Rectal smooth muscle tissue (tissue), 1 donor: ENCODE results near the gene DIP2B.

Experiments used
- H3K27ac ChIP-seq: one replicate; pipeline ENCODE4 v1.7.0; 2013; ENCODE audit warnings: low read depth, low read length, inconsistent platforms
- H3K27me3 ChIP-seq: one replicate; pipeline ENCODE4 v1.7.0; 2013; ENCODE audit warnings: low read length; ENCODE audit not compliant: control insufficient read depth, insufficient read depth
- H3K36me3 ChIP-seq: one replicate; pipeline ENCODE4 v1.7.0; 2013; ENCODE audit warnings: low read length; ENCODE audit not compliant: control insufficient read depth, insufficient read depth
- H3K4me1 ChIP-seq: one replicate; pipeline ENCODE4 v1.7.0; 2013; ENCODE audit warnings: low read length; ENCODE audit not compliant: control insufficient read depth, insufficient read depth
- H3K4me3 ChIP-seq: one replicate; pipeline ENCODE4 v1.7.0; 2013; ENCODE audit warnings: low read length
- H3K9ac ChIP-seq: one replicate; pipeline ENCODE4 v1.7.0; 2013; ENCODE audit warnings: low read length

DIP2B gene

DNA sequence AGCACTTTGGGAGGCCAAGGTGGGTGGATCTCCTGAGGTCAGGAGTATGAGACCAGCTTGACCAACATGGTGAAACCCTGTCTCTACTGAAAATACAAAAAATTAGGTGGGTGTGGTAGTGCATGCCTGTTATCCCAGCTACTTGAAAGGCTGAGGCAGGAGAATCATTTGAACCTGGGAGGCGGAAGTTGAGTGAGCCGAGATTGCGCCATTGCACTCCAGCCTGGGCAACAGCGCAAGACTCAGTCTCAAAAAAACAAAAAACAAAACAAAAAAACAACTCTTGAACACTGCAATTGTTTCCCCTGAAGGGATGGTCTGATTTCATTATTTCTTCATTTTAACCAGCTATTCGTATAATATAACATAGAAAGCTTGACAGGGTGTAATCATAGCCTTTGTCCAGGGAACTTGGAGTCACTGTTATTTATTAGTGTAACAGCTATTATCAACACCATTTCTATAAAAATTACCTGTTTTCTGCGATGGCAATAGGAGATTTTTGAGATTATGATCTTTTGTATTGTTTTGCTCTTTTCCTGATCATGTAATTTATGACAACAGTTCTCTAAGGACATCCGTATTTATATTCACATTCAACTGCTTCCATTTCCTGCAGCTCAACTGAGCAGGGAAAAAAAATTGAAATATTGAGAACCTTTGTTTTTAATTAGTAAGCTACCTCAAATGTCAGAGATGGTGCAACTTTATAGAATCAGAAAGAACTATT lies 94.7 kb downstream of the DIP2B start:
- Histone ChIP-seq H3K4me1 (peaks cover 3% of the 10 kb centered on the region), H3K9ac (no peak overlapping the region), H3K27ac (no peak overlapping the region), H3K4me3 (no peak overlapping the region), H3K27me3 (no peaks in the 10 kb centered on the region), H3K36me3 (no peaks in the 10 kb centered on the region)

DNA sequence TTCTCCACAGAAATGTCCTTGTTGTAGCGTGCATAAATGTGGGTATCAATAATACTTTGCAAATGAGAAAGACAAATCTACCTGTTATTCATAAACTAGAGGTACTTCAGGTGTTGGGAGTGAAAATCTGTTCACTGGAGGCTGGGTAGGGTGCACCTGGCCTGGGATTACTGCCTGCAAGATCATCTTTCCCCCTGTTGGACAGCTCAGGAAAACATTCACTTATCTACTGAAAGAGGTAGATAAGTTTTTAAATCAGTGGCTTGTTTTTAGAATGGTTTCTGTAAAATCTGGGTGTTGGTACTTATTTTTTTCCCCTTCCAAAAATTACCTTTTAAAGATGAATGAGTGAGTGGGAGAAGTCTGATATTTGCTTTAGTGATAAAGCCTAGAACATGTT lies 95.6 kb downstream of the DIP2B start:
- Histone ChIP-seq H3K4me3 (no peak overlapping the region), H3K4me1 (peaks cover 3% of the 10 kb centered on the region), H3K27ac (no peak overlapping the region), H3K27me3 (no peaks in the 10 kb centered on the region), H3K36me3 (no peaks in the 10 kb centered on the region), H3K9ac (no peak overlapping the region)

DNA sequence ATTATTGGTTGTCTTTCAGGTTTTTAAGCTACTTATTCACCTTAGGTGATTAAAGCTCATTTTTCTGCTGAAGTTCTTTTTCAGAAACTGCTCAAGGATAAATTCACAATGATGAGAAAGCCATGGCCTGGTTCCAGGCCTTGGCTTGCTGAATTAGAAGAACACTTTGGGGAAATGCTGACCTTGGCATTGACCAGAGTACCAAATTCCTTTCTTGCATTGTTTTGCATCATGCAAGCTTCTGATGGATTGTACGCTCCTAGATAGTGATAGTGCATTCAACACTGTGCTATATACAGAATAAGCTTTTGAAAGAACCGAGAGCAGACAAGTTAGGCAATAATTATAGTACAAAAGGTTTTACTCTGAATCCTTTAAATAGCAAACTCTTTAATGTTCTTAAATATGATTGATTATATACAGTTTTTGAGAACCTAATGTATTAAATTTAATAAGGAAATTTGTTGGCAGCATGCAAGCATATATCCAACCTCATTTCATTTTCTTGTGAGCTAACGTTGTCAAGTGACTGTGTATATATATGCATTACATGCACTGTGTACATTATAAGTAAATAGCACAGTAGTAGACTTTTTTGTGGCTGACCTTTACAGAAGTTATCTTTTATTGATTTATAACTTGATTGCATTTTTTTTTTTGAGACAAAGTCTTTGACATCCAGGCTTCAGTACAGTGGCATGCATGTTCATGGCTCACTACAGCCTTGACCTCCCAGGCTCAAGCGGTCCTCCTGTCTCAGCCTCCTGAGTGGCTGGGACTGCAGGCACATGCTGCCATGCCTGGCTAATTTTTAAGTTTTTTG lies 99.2 kb downstream of the DIP2B start:
- no peak overlapping the region for H3K4me3 ChIP-seq
- H3K4me1 ChIP-seq: no peaks in the 10 kb centered on the region
- H3K27me3 ChIP-seq: no peaks in the 10 kb centered on the region
- H3K9ac ChIP-seq: no peak overlapping the region
- no peaks in the 10 kb centered on the region for H3K36me3 ChIP-seq
- no peak overlapping the region for H3K27ac ChIP-seq

DNA sequence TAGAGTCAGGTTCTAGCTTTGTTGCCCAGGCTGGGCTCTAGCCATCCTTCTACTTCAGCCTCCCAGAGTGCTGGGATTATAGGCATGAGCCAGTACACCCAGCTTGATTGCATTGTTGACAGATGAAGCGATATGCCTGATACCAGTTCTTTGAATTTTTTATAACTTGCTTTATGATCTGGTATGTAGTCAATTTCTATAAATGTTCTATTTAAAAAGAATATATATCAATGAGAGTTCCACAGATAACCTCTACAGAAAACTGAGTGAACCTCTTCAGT lies 99.8 kb downstream of the DIP2B start:
- Histone ChIP-seq H3K27me3 (no peaks in the 10 kb centered on the region), H3K4me1 (no peaks in the 10 kb centered on the region), H3K36me3 (no peaks in the 10 kb centered on the region), H3K27ac (no peak overlapping the region), H3K9ac (no peak overlapping the region), H3K4me3 (no peak overlapping the region)

DNA sequence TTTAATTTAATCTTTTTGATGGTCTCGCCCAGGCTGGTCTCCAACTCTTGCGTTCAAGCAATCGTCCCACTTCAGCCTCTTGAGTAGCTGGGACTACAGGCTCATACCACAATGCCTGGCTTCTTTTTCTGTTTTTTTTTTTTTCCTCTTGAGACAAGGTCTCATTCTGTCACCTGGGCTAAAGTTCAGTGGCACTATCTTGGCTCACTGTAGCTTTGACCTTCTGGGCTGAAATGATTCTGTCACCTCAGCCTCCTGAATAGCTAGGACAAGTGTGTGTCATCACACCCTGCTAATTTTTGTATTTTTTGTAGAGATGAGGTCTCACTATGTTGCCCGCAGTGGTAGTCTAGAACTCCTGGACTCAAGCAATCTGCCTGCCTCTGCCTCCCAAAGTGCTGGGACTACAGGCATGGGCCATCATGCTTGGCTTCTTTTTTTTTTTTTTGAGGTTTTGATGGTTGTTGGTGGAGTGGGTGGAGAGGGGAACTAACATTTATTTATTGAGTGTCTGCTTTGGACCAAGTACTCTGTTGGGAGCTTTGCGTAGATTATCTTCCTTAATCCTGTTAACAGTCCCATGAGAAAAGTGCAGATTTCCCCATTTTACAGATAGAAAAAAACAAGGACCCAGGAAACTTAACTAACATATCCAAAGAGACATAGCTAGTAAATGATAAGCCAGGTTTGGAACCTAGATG lies 102.0 kb downstream of the DIP2B start:
- Histone ChIP-seq H3K27me3 (no peaks in the 10 kb centered on the region), H3K4me1 (no peaks in the 10 kb centered on the region), H3K9ac (no peak overlapping the region), H3K36me3 (no peaks in the 10 kb centered on the region), H3K27ac (no peak overlapping the region), H3K4me3 (no peak overlapping the region)

DNA sequence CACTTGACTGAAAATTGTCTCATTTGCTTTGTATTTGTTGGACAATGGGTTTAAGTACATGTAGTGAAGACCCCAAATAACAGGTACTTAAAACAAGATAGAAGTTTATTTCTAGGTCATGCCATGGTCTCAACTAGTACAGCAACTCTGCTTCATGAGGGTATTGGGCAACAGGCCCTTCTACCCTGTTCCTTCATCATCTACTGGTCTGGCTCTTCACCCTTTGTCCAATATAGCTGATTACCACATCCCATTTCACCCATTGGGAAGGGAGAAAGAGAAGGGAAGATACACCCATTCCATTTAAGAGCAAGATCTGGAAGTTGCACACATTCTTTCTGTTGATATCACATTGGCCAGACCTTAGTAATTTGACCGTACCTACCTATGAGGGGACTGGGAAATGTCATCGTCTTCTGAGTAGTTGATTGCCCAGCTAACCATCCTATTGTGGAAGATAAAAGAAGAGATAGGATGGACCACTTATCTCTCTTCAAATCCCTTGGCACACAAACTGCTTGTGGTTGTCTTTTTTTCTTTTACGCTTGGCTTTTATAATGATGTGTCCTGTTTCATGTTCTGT lies 104.6 kb downstream of the DIP2B start:
- H3K27ac ChIP-seq: no peak overlapping the region
- no peak overlapping the region for H3K4me3 ChIP-seq
- H3K9ac ChIP-seq: no peak overlapping the region
- H3K36me3 ChIP-seq: no peaks in the 10 kb centered on the region
- no peaks in the 10 kb centered on the region for H3K4me1 ChIP-seq
- H3K27me3 ChIP-seq: no peaks in the 10 kb centered on the region

DNA sequence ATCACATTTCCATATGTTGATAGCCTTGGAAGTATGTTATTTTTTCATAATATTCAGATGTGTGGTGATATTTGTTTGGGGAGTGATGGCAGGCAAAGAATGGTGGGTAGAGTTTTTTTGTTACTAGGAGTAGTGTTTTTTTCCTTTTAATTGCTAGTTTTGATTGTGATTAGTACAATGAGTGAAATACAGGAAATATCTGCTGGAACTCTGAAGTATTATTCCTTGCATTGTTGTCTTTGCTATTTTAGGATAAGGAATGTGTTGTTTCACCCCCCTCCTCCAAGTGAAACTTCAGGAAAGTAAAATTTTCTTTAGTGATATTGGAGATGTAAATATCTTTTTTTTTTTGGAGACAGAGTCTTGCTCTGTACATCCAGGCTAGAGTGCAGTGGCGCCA lies 105.4 kb downstream of the DIP2B start:
- no peaks in the 10 kb centered on the region for H3K27me3 ChIP-seq
- H3K4me3 ChIP-seq: no peak overlapping the region
- no peak overlapping the region for H3K27ac ChIP-seq
- no peaks in the 10 kb centered on the region for H3K36me3 ChIP-seq
- H3K4me1 ChIP-seq: no peaks in the 10 kb centered on the region
- no peak overlapping the region for H3K9ac ChIP-seq

DNA sequence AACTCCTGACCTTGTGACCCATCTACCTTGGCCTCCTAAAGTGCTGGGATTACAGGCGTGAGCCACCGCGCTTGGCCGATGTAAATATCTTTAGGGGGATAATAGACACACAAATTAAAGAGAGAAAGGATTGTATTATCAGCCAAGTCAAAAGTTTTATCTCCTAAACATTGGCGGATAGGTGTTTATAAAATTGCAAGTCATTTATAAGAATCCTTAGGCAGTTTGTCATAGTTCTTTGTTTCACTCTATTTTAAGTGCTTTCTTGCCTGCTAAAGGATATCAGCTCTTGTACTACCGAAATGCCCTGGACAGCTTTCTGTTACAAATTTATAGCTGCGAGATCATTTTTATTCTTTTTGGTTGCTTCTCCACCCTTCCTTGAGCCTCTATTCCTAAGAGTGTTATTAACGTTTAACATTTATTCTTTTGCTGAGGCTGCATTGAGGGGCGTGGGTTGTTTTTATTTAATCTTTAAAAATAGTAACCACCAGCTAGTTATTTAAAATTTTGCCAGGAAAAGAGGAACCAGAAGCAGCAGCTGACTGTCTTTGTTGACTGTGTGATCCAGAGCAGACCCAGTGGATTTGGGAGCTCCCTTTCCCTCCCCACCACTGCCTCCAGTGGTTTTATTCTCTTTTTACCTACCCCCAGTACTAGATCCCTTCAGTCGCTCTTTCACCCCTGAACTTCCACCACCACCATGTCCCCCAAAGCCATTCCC lies 106.4 kb downstream of the DIP2B start:
- H3K4me1 ChIP-seq: no peaks in the 10 kb centered on the region
- H3K27me3 ChIP-seq: no peaks in the 10 kb centered on the region
- no peak overlapping the region for H3K4me3 ChIP-seq
- H3K9ac ChIP-seq: no peak overlapping the region
- no peaks in the 10 kb centered on the region for H3K36me3 ChIP-seq
- no peak overlapping the region for H3K27ac ChIP-seq

DNA sequence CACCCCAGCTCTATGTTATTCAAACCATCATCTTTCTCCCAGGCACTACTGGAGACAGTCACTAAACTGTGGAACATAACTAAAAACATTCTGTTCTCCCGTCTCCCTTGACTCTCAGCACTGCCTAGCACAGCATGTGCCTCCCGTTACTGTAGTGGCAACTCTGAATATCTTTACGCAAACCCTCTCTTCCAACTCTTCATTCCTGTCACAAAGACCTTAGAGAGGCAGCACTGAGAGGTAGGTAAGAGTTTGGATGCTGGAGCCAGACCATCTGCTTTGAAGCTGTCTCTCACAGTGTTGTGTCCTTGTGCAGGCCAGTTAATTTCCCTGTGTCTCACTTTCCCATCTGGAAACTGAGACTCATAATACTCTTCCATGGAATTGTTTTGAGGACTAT lies 108.1 kb downstream of the DIP2B start:
- Histone ChIP-seq H3K4me3 (no peak overlapping the region), H3K9ac (no peak overlapping the region), H3K27me3 (no peaks in the 10 kb centered on the region), H3K4me1 (no peaks in the 10 kb centered on the region), H3K27ac (no peak overlapping the region), H3K36me3 (no peaks in the 10 kb centered on the region)

DNA sequence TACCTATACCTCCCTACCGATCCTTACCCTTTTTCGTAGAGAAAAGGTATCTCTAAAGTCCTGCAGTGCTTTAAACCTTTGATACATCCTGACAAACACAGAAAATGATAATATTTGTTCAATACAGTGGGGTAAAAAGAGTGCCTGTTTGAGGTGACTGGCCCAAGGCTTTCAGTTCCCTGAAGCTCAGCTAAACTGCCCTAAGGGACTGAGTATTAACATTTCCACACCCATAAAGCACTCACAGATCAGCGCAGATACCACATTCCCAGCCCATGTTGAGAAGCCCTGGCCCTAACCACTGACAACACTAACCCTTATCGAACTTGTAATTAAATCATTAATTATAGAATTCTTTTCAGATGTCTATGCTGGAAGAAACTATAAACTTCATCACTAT lies 108.7 kb downstream of the DIP2B start:
- no peaks in the 10 kb centered on the region for H3K27me3 ChIP-seq
- H3K27ac ChIP-seq: no peak overlapping the region
- no peak overlapping the region for H3K4me3 ChIP-seq
- no peak overlapping the region for H3K9ac ChIP-seq
- no peaks in the 10 kb centered on the region for H3K36me3 ChIP-seq
- no peaks in the 10 kb centered on the region for H3K4me1 ChIP-seq

DNA sequence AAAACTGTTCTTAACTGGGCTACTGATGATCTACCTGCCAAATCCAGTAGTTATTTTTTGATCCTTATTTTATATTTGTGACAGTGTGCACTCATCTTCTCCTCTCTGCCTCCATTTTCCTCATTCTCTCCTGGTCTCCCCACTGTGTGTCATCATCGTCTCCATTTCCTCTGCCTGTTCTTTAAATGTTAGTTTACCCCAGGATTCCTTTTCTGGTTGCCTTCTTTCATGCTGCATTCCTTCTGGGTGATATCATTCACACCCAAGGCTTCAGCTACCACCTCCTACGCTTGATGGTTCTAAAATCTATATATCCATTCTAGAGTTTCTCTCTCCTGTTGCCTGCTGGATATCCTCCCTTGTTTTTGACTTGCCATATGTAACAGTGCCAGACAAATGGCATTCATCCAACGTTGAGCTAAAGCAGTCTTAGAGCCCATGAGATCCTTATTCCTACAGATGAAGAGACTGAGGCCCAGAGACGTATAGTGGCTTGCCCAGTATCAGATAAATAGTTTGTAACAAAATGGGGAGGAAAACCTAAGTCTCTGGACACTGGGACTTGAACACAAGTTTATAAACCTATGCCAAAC lies 109.5 kb downstream of the DIP2B start:
- H3K4me3 ChIP-seq: no peak overlapping the region
- no peaks in the 10 kb centered on the region for H3K36me3 ChIP-seq
- no peak overlapping the region for H3K9ac ChIP-seq
- H3K27me3 ChIP-seq: no peaks in the 10 kb centered on the region
- H3K4me1 ChIP-seq: peaks cover under 1% of the 10 kb centered on the region
- H3K27ac ChIP-seq: no peak overlapping the region
